PC-9 (cell line): ENCODE measurements around the gene ESRRG. TPM values are rescaled to one million over a fixed set of nuclear protein-coding genes. Genes with fewer than 3 reads are reported as not detected.

Experiments used
- BruUV-seq: library from RNA; stranded (reverse); fragments of 400-500 nt; replicated peaks from 2 replicates; lab custom pipeline; 2021; lab: Mats Ljungman, UMichigan
- CTCF ChIA-PET: fragments of 300-600 bp; sonication (Branson Sonifier 250); formaldehyde crosslinking; loops from one replicate; lab custom pipeline; 2022; ENCODE audit warnings: antibody characterized with exemption; lab: Charles Lee
- POLR2A ChIA-PET: fragments of 300-600 bp; sonication (Branson Sonifier 250); formaldehyde crosslinking; loops from one replicate; lab custom pipeline; 2022; ENCODE audit warnings: antibody characterized with exemption; ENCODE audit not compliant: unreplicated experiment; lab: Charles Lee
- DNase-seq, 2 experiments: peaks; one replicate each; pipeline versions ENCODE4 v3.0.0 to v3.0.0-alpha.2; 2015 to 2022; ENCODE audit warnings: mixed read lengths in 1 of 2
- H2AFZ ChIP-seq: fragments of 200-600 bp; sonication (generic); 2 replicates; pipeline ENCODE4 v1.8.1; 2017; ENCODE audit warnings: antibody characterized with exemption
- H3F3A ChIP-seq: fragments of 200-600 bp; sonication (generic); 2 replicates; pipeline ENCODE4 v1.8.1; 2017; ENCODE audit warnings: antibody characterized with exemption, mild to moderate bottlenecking, low read depth; ENCODE audit not compliant: insufficient read depth
- H3K27ac ChIP-seq: fragments of 200-600 bp; sonication (generic); 2 replicates; pipeline ENCODE4 v1.6.1; 2016; ENCODE audit warnings: mixed run types
- H3K27me3 ChIP-seq: fragments of 200-600 bp; sonication (generic); 2 replicates; pipeline ENCODE4 v1.6.1; 2016; ENCODE audit warnings: low read depth, mixed run types; ENCODE audit not compliant: insufficient read depth
- H3K36me3 ChIP-seq: fragments of 200-600 bp; sonication (generic); 2 replicates; pipeline ENCODE4 v1.6.1; 2016; ENCODE audit warnings: low read depth, mixed run types
- H3K4me1 ChIP-seq: fragments of 200-600 bp; sonication (generic); replicated peaks from 2 replicates; pipeline ENCODE4 v1.6.1; 2016; ENCODE audit warnings: mixed run types; ENCODE audit not compliant: insufficient read depth
- H3K4me2 ChIP-seq: fragments of 200-600 bp; sonication (generic); 2 replicates; pipeline ENCODE4 v1.6.1; 2017; ENCODE audit warnings: mixed run types
- H3K4me3 ChIP-seq: fragments of 200-600 bp; sonication (generic); 2 replicates; pipeline ENCODE4 v1.6.1; 2016; ENCODE audit warnings: mixed run types
- H3K79me2 ChIP-seq: fragments of 200-600 bp; sonication (generic); 2 replicates; pipeline ENCODE4 v1.6.1; 2017; ENCODE audit warnings: low read depth, mixed run types
- H3K9me2 ChIP-seq: fragments of 200-600 bp; sonication (generic); 2 replicates; pipeline ENCODE4 v1.8.1; 2017; ENCODE audit warnings: mild to moderate bottlenecking; ENCODE audit not compliant: insufficient read depth
- H3K9me3 ChIP-seq: fragments of 200-600 bp; sonication (generic); 2 replicates; pipeline ENCODE4 v1.8.1; 2016; ENCODE audit warnings: low read depth; ENCODE audit not compliant: insufficient read depth
- H4K20me1 ChIP-seq: fragments of 200-600 bp; sonication (generic); 2 replicates; pipeline ENCODE4 v1.8.1; 2017; ENCODE audit not compliant: insufficient read depth
- EZH2 ChIP-seq: fragments of 200-600 bp; sonication (generic); IDR thresholded peaks from 2 replicates; pipeline ENCODE4 v1.8.0; 2017; ENCODE audit warnings: antibody characterized with exemption, low read depth
- intact Hi-C: fragments of 100-400 bp; cut with micrococcal nuclease; formaldehyde crosslinking; loops from one replicate; pipeline ENCODE4 v1.10.0; 2022; ENCODE audit not compliant: unreplicated experiment
- total RNA-seq: library from RNA; stranded (reverse); gene quantifications from 2 replicates; pipeline ENCODE4 v1.2.3, GENCODE V29; 2021
- TF ChIP-seq, protein P1 (sequence below): fragments of 200-600 bp; sonication (generic); conservative IDR thresholded peaks from 2 replicates; pipeline ENCODE4 v1.6.1; 2017; ENCODE audit warnings: mixed run types, antibody characterized with exemption, mild to moderate bottlenecking, moderate library complexity

The ESRRG gene
- total RNA-seq, 1 experiment from 2014 or later: not detected

GRCh38 chr1:216466162-216466801 lies 256.9 kb downstream of the ESRRG start:
- CTCF ChIA-PET: no interaction called here

DNA sequence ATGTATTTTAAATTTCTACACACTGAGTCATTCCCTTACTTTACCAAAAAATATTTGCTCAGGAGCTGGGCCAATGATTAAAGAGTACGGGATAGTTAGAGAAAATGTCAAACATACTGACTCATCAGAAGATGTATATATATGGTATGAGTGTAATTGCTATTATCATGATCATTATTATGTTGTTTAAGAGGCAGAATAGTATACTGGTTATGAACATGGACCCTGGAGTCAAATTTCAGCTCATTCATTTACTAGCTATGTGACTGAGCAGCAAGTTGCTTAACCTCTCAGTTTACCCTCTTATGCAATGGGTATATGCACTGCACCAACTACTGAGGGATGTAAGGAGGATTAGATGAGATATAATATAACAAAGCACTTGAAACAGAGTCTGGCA lies 258.7 kb downstream of the ESRRG start:
- ChIA-PET CTCF (no interaction called here), POLR2A (no interaction called here)
- Histone ChIP-seq H3K4me1 (peaks cover 9% of the 10 kb centered on the region; the same call in 1 of the 2 replicates), H4K20me1 (no peaks in the 10 kb centered on the region), H3K79me2 (no peaks in the 10 kb centered on the region), H3K27me3 (no peaks in the 10 kb centered on the region), H3K27ac (0 out of 2 replicates have a peak overlapping the region, but pooled peaks have one; percentile 25), H3K9me2 (no peaks in the 10 kb centered on the region), H3K9me3 (no peaks in the 10 kb centered on the region), H2AFZ (no peak overlapping the region), H3K4me3 (no peak overlapping the region), H3K36me3 (no peaks in the 10 kb centered on the region), H3F3A (0 out of 2 replicates have a peak, but pooled peaks cover 4% of the 10 kb centered on the region), H3K4me2 (no peak overlapping the region)
- intact Hi-C loops: no loop called here
- BruUV-seq: no TSS peak
- TF ChIP-seq EZH2: no peak
- TF ChIP-seq, protein P1, sequence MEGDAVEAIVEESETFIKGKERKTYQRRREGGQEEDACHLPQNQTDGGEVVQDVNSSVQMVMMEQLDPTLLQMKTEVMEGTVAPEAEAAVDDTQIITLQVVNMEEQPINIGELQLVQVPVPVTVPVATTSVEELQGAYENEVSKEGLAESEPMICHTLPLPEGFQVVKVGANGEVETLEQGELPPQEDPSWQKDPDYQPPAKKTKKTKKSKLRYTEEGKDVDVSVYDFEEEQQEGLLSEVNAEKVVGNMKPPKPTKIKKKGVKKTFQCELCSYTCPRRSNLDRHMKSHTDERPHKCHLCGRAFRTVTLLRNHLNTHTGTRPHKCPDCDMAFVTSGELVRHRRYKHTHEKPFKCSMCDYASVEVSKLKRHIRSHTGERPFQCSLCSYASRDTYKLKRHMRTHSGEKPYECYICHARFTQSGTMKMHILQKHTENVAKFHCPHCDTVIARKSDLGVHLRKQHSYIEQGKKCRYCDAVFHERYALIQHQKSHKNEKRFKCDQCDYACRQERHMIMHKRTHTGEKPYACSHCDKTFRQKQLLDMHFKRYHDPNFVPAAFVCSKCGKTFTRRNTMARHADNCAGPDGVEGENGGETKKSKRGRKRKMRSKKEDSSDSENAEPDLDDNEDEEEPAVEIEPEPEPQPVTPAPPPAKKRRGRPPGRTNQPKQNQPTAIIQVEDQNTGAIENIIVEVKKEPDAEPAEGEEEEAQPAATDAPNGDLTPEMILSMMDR: no peak
- DNase-seq: peak in 1 of 2 experiments; percentile 69

More at GRCh38 chr1:216466162-216466801, 256.9 kb downstream of the ESRRG start:
- no peaks in the 10 kb centered on the region for H4K20me1 ChIP-seq
- H3F3A ChIP-seq: 0 out of 2 replicates have a peak, but pooled peaks cover 4% of the 10 kb centered on the region
- no peaks in the 10 kb centered on the region for H3K9me3 ChIP-seq
- H3K27me3 ChIP-seq: no peaks in the 10 kb centered on the region
- H2AFZ ChIP-seq: no peak overlapping the region
- H3K36me3 ChIP-seq: no peaks in the 10 kb centered on the region
- no peaks in the 10 kb centered on the region for H3K79me2 ChIP-seq
- intact Hi-C loops: no loop called here
- H3K4me1 ChIP-seq: peaks cover 9% of the 10 kb centered on the region; the same call in 1 of the 2 replicates
- POLR2A ChIA-PET: interaction anchor here (0.7 kb wide), 1 partner anchor 245 kb away, joined by 3 read pairs; no protein-coding TSS in a partner anchor
- TF ChIP-seq EZH2: no peak
- TF ChIP-seq, protein P1: no peak
- H3K4me2 ChIP-seq: no peak overlapping the region
- DNase-seq: no peak
- no TSS peak for BruUV-seq
- H3K27ac ChIP-seq: no peak overlapping the region
- no peak overlapping the region for H3K4me3 ChIP-seq
- no peaks in the 10 kb centered on the region for H3K9me2 ChIP-seq

GRCh38 chr1:216462066-216462775 lies 261.0 kb downstream of the ESRRG start:
- ChIA-PET POLR2A (no interaction called here), CTCF (no interaction called here)
- intact Hi-C loops: no loop called here
- BruUV-seq: no TSS peak
- Histone ChIP-seq H3K27me3 (no peaks in the 10 kb centered on the region), H3K9me3 (no peaks in the 10 kb centered on the region), H3K36me3 (no peaks in the 10 kb centered on the region), H3F3A (0 out of 2 replicates have a peak, but pooled peaks cover 4% of the 10 kb centered on the region), H3K4me2 (no peak overlapping the region), H2AFZ (no peak overlapping the region), H3K27ac (no peak overlapping the region), H3K4me1 (peaks cover 9% of the 10 kb centered on the region; the same call in 1 of the 2 replicates), H3K4me3 (no peak overlapping the region), H3K9me2 (no peaks in the 10 kb centered on the region), H3K79me2 (no peaks in the 10 kb centered on the region), H4K20me1 (no peaks in the 10 kb centered on the region)
- TF ChIP-seq EZH2: no peak
- TF ChIP-seq, protein P1: no peak
- DNase-seq: no peak
